HCT116 (cell line): ENCODE results near the gene STPG3.

Source experiments
- ATF3 ChIP-seq: IDR thresholded peaks from 2 replicates; pipeline ENCODE4 v1.6.1; 2012
- CEBPB ChIP-seq: IDR thresholded peaks from 2 replicates; pipeline ENCODE4 v1.6.1; 2012; ENCODE audit warnings: low read depth
- EGR1 ChIP-seq: IDR thresholded peaks from 2 replicates; pipeline ENCODE4 v1.6.1; 2012; ENCODE audit warnings: low read depth
- ELF1 ChIP-seq: IDR thresholded peaks from 2 replicates; pipeline ENCODE4 v1.6.1; 2012; ENCODE audit warnings: low read depth, borderline replicate concordance
- EZH2 ChIP-seq: fragments of 200-600 bp; sonication (generic); IDR thresholded peaks from 2 replicates; pipeline ENCODE4 v1.6.1; 2017; ENCODE audit warnings: antibody characterized with exemption, mixed run types
- EZH2phosphoT487 ChIP-seq: fragments of 200-600 bp; IDR thresholded peaks from 2 replicates; pipeline ENCODE4 v1.6.1; 2018; ENCODE audit warnings: antibody characterized with exemption, borderline replicate concordance
- JUND ChIP-seq: IDR thresholded peaks from 2 replicates; pipeline ENCODE4 v1.6.1; 2012
- POLR2A ChIP-seq: IDR thresholded peaks from 2 replicates; pipeline ENCODE4 v1.7.0; 2011; ENCODE audit warnings: borderline replicate concordance; ENCODE audit not compliant: insufficient read depth, insufficient read length; ENCODE audit errors: extremely low read depth
- POLR2AphosphoS5 ChIP-seq: IDR thresholded peaks from 2 replicates; pipeline ENCODE4 v1.6.1; 2011; ENCODE audit warnings: mild to moderate bottlenecking, low read depth, low read length, moderate library complexity
- RAD21 ChIP-seq: IDR thresholded peaks from 2 replicates; pipeline ENCODE4 v1.6.1; 2012; ENCODE audit warnings: low read depth, mild to moderate bottlenecking
- YY1 ChIP-seq: IDR thresholded peaks from 2 replicates; pipeline ENCODE4 v1.6.1; 2011; ENCODE audit warnings: low read length, low read depth, moderate library complexity, mild to moderate bottlenecking; ENCODE audit not compliant: insufficient replicate concordance; ENCODE audit errors: extremely low read depth
- ZFX ChIP-seq: fragments of 450-650 bp; IDR thresholded peaks from 2 replicates; pipeline ENCODE4 v1.6.1; 2017
- TF ChIP-seq, protein P1 (sequence below), 3 experiments: fragments of 200-600 bp in 1 of 3; sonication (generic) in 1 of 3; IDR thresholded peaks in 2 of 3; conservative IDR thresholded peaks in 1 of 3; 2 replicates each; pipeline ENCODE4 v1.5.1; 2012 to 2017; ENCODE audit warnings: low read depth in 2 of 3, low read length in 2 of 3, antibody characterized with exemption in 1 of 3, borderline replicate concordance in 1 of 3, control low read depth in 1 of 3, mild to moderate bottlenecking in 1 of 3, mixed read lengths in 1 of 3, mixed run types in 1 of 3, moderate library complexity in 1 of 3; ENCODE audit not compliant: insufficient read depth in 1 of 3
- TF ChIP-seq, protein P2 (sequence below): IDR thresholded peaks from 2 replicates; pipeline ENCODE4 v1.6.1; 2011; ENCODE audit warnings: mild to moderate bottlenecking, low read length, moderate library complexity; ENCODE audit not compliant: insufficient replicate concordance; ENCODE audit errors: extremely low read depth

DNA sequence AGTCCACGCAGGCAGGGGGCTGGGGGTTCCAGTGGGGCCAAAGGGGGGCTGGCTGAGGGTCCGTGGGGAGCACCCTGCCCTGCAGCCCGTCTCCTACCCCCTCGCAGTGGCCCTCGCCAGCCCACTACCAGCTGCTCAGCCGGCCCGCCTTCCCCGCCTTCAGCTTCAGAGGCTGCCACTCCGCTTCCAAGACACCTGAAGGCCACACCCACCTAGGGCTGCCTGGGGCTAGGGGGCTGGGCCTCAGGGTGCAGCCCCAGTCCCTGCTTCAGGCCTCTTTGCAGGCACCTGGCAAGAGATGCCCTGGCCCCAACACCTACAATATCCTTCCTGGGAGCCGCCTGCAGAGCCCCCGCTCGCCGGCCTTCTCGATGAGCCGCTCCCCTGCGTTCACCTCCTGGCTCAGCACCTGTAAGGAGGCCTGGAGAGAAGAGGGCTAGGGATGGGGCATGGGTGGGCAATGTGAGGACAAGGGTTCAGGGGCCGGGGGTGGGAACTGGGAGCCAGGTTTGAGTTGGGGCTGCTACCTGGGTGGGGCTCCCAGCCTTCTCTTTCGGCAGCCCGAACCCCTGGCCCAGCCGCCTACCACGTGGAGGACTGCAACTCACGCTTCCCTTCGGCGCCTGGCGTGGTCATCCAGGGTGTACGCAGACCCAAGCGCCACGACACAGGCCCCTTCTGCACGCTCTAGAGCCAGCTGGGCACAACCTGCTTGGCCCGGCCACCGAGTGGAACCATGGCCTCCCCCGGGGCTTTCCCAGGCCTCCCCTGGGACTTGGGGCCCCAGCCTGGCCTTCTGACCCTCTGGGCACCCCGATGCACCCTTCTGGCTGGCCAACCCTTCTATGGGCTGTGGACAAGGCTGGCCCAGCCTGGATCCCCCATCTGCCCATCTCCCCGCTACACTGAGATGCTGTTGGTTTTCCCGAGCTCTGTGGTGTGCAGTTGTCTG is 1.7 kb downstream of the STPG3 start:
- TF ChIP-seq RAD21 (no peak), EZH2phosphoT487 (no peak), YY1 (no peak), ELF1 (no peak), JUND (no peak), POLR2AphosphoS5 (no peak), ATF3 (no peak), POLR2A (no peak), ZFX (no peak), EZH2 (no peak), EGR1 (no peak), CEBPB (no peak)
- TF ChIP-seq, protein P1, sequence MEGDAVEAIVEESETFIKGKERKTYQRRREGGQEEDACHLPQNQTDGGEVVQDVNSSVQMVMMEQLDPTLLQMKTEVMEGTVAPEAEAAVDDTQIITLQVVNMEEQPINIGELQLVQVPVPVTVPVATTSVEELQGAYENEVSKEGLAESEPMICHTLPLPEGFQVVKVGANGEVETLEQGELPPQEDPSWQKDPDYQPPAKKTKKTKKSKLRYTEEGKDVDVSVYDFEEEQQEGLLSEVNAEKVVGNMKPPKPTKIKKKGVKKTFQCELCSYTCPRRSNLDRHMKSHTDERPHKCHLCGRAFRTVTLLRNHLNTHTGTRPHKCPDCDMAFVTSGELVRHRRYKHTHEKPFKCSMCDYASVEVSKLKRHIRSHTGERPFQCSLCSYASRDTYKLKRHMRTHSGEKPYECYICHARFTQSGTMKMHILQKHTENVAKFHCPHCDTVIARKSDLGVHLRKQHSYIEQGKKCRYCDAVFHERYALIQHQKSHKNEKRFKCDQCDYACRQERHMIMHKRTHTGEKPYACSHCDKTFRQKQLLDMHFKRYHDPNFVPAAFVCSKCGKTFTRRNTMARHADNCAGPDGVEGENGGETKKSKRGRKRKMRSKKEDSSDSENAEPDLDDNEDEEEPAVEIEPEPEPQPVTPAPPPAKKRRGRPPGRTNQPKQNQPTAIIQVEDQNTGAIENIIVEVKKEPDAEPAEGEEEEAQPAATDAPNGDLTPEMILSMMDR (IDR thresholded peaks at IDR 0.05 in 2 of 3, conservative IDR thresholded peaks at IDR 0.05 in 1 of 3; ENCODE audit: borderline replicate concordance in 1 of 3, insufficient read depth in 1 of 3, low read depth in 2 of 3, low read length in 2 of 3): no peak
- TF ChIP-seq, protein P2, sequence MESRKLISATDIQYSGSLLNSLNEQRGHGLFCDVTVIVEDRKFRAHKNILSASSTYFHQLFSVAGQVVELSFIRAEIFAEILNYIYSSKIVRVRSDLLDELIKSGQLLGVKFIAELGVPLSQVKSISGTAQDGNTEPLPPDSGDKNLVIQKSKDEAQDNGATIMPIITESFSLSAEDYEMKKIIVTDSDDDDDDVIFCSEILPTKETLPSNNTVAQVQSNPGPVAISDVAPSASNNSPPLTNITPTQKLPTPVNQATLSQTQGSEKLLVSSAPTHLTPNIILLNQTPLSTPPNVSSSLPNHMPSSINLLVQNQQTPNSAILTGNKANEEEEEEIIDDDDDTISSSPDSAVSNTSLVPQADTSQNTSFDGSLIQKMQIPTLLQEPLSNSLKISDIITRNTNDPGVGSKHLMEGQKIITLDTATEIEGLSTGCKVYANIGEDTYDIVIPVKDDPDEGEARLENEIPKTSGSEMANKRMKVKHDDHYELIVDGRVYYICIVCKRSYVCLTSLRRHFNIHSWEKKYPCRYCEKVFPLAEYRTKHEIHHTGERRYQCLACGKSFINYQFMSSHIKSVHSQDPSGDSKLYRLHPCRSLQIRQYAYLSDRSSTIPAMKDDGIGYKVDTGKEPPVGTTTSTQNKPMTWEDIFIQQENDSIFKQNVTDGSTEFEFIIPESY: no peak
